Measurements from ENCODE around the gene TRAF3.

- no peak for TF ChIP-seq CTCF (IDR thresholded peaks at IDR 0.05)
- no peak for TF ChIP-seq POLR2A (IDR thresholded peaks at IDR 0.05)
These were observed 93.0 kb downstream of the TRAF3 start for GRCh38 chr14:102870246-102870645.
